ENCODE data around the gene ZC3H13.

The ZC3H13 gene

GRCh38 chr13:45933203-45933908 is 119.2 kb downstream of the ZC3H13 start:
- no peak for DNase-seq (ENCODE audit: low read depth)

- no peak for DNase-seq (ENCODE audit: low read depth)
These were observed 119.9 kb downstream of the ZC3H13 start for GRCh38 chr13:45932676-45933075.

- DNase-seq (ENCODE audit: low read depth): no peak
These were observed 120.4 kb downstream of the ZC3H13 start for GRCh38 chr13:45932172-45932571.

GRCh38 chr13:45931211-45931610 is 121.3 kb downstream of the ZC3H13 start:
- DNase-seq (ENCODE audit: low read depth): no peak

GRCh38 chr13:45930177-45930576 is 122.4 kb downstream of the ZC3H13 start:
- DNase-seq (ENCODE audit: low read depth): no peak

- DNase-seq (ENCODE audit: low read depth): no peak
These were observed 123.7 kb downstream of the ZC3H13 start for GRCh38 chr13:45928843-45929242.

GRCh38 chr13:45928176-45928575 is 124.4 kb downstream of the ZC3H13 start:
- no peak for DNase-seq (ENCODE audit: low read depth)

GRCh38 chr13:45926741-45927140 is 125.8 kb downstream of the ZC3H13 start:
- no peak for DNase-seq (ENCODE audit: low read depth)

GRCh38 chr13:45925151-45925550 is 127.4 kb downstream of the ZC3H13 start:
- no peak for DNase-seq (ENCODE audit: low read depth)

GRCh38 chr13:45921162-45921736 is 131.3 kb downstream of the ZC3H13 start:
- DNase-seq (ENCODE audit: low read depth): no peak

GRCh38 chr13:45918597-45918996 is 133.9 kb downstream of the ZC3H13 start:
- DNase-seq (ENCODE audit: low read depth): no peak

GRCh38 chr13:45917019-45917418 is 135.5 kb downstream of the ZC3H13 start:
- DNase-seq (ENCODE audit: low read depth): no peak

- DNase-seq (ENCODE audit: low read depth): no peak
These were observed 136.7 kb downstream of the ZC3H13 start for GRCh38 chr13:45915686-45916439.

GRCh38 chr13:45909673-45910072 is 142.9 kb downstream of the ZC3H13 start:
- DNase-seq (ENCODE audit: low read depth): no peak

GRCh38 chr13:45909089-45909488 is 143.5 kb downstream of the ZC3H13 start:
- no peak for DNase-seq (ENCODE audit: low read depth)

- no peak for DNase-seq (ENCODE audit: low read depth)
These were observed 145.0 kb downstream of the ZC3H13 start for GRCh38 chr13:45907503-45907902.

Data from stimulated activated CD8-positive, alpha-beta memory T cell treated with anti-CD3 and anti-CD28 coated beads, Interleukin-12 subunit alpha, Interleukin-12 subunit beta, amount 100 ng/mL, for 1 hour (primary cell).